GM21825 (cell line): Measurements from ENCODE around the gene NAV3.
"Not testable (repeated sequence)": the region's sequence is repeated elsewhere in the genome, so short reads cannot be mapped to it uniquely, and the experiment has no call there.

Experiments
- ATAC-seq: cut with Tn5 transposase; IDR thresholded peaks from one replicate; pipeline ENCODE4 v1.9.1; 2021; ENCODE audit warnings: mild to moderate bottlenecking, moderate library complexity; ENCODE audit not compliant: unreplicated experiment

The NAV3 gene

GRCh38 chr12:78102801-78103200 is 272.1 kb downstream of the NAV3 start:
- ATAC-seq: not testable (repeated sequence)

DNA sequence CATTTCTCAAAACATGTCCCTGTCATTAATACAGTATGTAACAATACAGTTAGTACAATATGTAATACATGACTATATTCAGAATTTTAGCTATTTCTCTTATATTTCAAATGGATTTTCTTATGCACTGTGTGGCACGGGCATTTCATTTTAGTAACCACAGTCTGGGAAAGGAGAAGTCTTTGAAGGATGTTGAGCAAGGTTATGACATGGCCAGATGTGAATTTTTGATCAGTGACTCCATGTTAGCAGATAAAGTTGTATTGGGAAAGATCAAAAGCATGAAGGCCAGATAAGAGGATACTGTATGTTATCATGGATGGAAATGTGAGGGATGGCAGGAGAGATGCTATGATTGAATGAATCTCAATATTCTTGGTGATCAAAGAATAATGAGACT is 285.2 kb downstream of the NAV3 start:
- ATAC-seq: no peak

- ATAC-seq: no peak
Measured at GRCh38 chr12:78118036-78118435, 287.3 kb downstream of the NAV3 start.

- ATAC-seq: no peak
Measured at GRCh38 chr12:78118486-78118885, 287.8 kb downstream of the NAV3 start.

- ATAC-seq: no peak
Measured at GRCh38 chr12:78119351-78119918, 288.7 kb downstream of the NAV3 start.

DNA sequence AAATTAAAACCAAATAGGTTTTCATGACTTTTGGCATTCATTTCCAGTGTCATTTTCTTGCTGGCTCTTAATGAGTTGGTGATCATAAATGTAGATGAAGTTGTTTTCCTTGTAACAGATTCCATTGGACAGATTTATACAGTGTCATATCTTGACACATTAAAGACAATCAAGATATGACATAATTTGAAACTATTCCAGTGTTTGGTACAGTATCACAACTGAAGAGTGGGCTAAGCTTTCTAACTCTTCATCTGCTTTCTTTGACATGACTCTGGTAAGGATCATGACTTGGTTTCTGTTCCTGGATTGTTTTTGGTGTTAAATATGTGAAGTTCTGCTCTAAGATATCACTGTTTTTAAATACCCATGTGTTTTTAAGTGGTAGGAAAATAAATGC is 289.6 kb downstream of the NAV3 start:
- ATAC-seq: no peak

DNA sequence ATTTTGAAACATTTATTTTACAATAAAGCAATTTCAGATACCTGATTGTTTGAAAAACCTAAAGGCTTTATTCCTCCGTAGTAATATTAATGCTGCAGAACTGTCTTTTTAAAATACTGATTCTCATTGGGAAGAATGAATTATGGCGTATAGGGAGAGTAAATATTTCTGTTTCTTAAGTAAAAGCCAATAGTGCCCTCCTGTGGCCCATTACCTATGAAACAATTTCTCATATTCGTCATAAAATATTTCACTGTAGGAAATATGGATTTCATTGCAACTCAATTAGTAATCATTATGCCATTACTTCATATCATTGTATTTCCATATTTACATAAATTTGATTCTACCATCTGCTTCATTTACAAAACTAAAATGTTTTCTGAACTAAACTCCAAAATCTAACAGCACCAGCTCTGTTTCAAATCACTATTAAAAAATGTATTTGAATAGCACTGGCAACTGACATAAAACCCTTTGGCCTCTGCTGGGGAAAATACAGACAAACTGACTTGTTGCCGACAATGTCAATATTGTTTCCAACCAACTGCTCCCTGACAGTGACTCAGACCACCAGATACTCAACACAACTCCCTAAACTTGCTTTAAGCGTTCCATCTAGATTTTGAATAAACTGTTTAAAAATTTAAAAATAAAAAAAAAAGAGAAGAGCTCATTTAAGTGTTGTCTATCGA is 290.3 kb downstream of the NAV3 start:
- ATAC-seq: no peak

DNA sequence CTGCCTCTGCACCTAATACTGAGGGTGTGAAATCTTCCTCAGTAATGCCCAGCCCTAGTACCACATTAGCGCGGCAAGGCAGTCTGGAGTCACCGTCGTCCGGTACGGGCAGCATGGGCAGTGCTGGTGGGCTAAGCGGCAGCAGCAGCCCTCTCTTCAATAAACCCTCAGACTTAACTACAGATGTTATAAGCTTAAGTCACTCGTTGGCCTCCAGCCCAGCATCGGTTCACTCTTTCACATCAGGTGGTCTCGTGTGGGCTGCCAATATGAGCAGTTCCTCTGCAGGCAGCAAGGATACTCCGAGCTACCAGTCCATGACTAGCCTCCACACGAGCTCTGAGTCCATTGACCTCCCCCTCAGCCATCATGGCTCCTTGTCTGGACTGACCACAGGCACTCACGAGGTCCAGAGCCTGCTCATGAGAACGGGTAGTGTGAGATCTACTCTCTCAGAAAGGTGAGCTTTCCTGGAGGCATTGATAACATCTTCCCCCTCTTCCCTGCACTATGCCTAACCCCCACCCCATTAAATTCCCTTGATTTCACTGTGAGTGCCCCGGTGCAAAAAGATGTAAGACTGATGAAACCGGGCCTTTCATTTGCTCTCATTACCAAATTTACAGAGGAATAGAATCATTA is 291.4 kb downstream of the NAV3 start:
- no peak for ATAC-seq

DNA sequence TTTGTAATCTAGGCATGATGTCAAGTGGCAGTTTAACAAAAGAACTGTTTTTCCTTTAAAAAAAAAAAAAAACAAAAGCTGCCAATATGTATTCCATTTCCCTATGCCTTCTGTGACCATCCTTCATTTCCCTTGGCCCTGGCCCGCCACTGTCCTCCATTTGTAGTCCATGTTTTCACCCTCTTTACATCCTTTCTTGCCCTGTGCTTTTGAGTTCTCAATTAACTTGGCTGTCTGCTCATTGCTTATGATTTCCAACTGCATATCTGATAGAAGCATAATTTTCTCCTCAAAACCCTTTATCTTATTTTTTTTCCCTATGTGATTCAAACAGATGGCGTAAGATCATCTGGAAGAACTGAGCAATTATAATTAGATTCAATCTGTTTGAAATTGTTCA is 297.5 kb downstream of the NAV3 start:
- no peak for ATAC-seq

DNA sequence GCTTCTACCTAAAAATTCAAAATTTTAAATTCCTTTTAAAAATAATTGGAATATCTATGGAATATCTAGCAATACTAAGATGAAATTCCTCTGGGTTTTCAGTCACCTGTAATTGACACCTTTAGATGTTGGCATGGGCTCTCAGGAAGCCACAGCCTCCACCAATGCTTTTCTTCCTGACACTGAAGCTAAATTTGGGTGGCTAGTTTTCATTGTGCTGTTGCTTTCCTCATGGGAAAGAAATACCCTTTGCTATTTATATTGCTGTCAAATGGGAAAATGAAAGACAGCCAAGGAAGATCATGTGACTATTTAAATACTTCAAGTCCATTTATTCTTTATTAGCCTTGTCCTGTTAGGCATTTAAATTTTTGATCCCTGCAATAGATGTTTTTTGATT is 313.0 kb downstream of the NAV3 start:
- no peak for ATAC-seq

GRCh38 chr12:78145398-78145797 is 314.7 kb downstream of the NAV3 start:
- no peak for ATAC-seq

DNA sequence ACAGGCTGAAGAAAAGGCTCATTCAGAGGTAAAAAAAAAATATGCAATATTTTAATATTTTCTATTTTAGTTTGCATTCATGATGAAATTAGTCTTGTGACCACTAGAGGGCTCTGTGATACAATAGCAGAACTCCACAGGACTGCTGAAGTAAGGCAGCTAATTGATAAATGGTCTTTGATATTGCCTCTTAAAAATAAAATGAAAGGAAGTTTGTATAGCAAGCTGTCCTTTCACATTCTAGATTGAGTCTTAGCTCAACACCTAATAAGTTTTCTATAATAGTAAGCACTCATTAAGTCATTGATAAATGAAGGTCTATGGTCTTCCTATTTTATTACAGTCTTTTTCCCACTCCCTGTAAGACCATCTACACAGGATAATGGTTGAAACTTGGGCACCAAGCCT is 315.7 kb downstream of the NAV3 start:
- no peak for ATAC-seq

DNA sequence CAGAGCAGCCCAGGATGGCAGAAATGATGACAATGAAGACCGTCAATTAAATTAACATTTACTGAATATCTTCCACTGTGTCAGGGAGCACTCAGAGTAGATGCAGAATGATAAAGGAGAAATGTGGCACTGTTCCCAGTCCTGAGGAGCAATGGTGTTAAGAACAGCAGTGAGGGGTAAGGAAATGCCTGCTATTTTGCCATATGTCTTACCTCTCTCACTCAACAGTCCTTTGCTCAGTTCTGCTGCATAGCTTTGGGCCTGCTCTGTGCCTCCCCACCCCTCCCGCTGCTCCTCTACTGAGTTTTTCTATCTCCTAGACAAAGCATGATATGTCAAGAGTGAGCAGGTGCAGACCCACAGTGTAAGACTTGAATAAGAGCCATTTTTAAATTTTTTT is 318.8 kb downstream of the NAV3 start:
- no peak for ATAC-seq

DNA sequence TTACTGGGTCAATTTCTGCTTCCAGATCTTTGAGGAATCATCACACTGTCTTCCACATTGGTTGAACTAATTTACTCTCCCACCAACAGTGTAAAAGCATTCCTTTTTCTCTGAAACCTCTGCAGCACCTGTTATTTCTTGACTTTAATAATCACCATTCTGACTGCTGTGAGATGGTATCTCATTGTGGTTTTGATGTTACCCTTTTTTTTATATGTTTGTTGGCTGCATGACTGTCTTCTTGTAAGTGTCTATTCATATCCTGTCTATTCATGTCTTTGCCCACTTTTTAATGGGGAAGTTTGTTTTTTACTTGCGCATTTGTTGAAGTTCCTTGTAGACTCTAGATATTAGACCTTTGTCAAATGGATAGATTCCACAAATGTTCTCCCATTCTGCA is 324.9 kb downstream of the NAV3 start:
- no peak for ATAC-seq

DNA sequence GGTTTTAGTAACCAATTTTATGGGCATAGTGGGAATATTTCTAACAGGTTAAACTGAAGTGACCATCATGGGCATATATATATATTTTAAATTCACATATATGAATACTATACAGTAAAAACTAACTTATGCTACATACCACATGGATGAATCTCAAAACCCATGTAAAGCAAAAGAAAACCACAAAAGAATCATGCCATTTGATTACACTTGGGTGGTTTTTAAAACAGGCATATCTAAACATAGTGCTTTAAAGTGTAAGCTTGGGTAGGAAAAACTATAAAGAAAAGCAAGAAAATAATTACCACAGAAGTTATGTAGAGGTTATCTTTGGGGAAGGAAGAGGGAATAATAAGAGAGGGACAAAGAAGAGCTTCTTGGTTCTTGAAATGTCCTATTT is 326.1 kb downstream of the NAV3 start:
- no peak for ATAC-seq

DNA sequence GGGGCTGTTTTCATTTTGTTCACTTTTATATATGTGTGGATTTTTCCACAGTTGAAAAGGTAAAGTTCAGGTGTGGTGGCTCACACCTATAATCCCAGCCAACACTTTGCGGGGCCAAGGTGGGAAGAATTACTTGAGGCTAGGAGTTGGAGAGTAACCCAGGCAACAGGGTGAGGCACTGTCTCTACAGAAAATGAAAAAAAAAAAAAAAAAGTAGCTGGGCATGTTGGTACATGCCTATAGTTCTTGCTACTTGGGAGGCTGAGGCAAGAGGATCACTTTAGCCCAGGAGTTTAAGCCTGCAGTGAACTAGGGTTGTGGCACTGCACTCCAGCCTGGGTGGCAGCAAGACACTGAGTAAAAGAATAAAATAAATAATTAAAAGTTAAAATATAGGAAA is 326.5 kb downstream of the NAV3 start:
- ATAC-seq: no peak

DNA sequence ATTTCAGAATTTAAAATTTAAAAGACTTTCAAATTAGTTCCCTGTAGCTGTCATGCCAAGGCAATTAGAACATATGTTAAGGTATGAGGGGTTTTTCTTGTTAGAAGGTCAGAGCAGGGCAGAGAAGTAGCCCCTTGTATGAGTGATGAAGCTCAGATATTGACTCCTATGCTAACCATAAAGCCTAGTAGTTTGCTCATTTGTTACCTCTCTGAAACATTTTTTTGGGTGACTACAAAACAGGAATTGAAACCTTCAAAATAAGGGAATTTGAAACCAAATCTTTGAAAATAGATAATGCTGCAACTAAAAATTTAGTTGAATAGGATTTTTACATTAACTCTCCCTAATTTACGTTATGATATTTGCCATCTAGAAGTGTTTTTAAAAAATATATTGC is 333.5 kb downstream of the NAV3 start:
- ATAC-seq: no peak

GRCh38 chr12:78167510-78167909 is 336.8 kb downstream of the NAV3 start:
- ATAC-seq: no peak

DNA sequence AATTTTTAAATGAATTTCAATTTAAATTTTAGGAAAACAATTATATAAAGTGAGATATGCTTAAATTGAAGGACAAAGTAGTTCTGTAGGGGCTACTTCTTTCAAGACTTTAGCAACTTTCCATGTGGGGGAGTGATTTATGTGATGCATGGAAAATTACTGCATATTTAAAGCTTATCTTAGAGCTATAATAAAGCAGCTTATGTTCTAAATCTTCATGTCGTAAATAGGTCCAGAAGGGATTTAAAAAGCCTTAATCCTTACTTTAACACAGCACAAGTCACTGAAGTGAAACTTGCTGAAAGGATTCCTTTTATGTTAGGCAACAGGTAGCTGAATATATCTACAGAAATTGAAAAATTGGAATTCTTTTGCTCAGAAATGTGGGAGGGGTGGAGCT is 340.4 kb downstream of the NAV3 start:
- no peak for ATAC-seq

DNA sequence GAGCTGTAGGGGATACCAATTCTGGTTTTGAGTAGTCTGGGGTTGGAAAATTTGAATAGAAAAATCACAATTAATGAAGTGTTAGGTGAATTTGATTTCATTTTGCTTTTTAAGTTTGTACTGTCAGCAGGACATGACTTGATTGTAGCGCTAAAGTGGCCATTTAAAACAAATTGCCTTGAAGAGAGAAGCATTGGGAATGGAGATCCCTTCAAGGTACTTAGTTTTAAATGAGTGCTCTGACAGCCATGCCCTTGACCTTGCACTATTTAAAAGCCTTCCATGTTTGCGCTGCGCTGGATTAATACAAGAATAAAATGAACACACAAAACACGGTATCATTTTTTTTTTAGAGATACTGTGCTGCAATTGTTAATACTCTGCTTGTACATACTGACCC is 345.9 kb downstream of the NAV3 start:
- ATAC-seq: no peak

DNA sequence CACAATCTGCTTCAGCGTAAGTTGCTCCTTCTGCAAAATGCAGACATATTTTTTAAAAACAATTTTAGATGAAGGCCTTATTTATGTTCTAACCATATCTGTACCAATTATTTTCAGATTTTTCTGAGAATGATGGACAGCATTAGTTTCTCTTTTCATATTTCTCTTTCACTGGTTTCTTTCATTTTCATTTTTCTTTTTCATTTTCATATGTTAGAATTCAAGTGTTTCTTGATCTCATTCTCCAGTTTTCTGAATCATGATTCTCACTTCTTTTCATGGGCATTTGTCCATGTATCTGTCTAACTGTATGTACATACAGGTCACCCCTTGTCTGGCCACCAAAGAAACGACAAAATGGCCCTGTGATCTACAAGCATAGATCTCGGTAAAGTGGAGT is 346.6 kb downstream of the NAV3 start:
- no peak for ATAC-seq

DNA sequence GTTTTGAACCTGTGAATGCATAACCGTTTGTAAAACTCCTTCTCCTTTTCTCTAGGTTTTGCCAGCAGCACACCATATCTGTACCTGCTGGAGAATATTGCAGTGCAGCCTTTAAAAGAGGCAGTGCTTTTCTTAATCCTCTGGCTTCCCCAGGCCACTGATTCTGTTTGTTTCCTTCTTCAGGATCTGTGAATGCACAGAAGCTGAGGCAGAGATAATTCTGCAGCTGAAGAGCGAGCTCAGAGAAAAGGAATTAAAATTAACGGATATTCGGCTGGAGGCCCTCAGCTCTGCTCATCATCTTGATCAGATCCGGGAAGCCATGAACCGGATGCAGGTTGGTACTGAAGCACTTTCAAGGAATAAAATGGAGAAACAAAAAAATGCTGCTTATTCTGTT is 348.7 kb downstream of the NAV3 start:
- no peak for ATAC-seq
